ELF-1 (cell line): Measurements from ENCODE around the gene ARHGAP8.

Source experiments
- DNase-seq: peaks from one replicate; pipeline ENCODE4 v3.0.0-alpha.2; 2016; ENCODE audit warnings: low read depth, low spot score

Gene ARHGAP8

GRCh38 chr22:44802071-44802700, 49.8 kb downstream of the ARHGAP8 start:
- DNase-seq, result no peak

- DNase-seq, result no peak
These were observed 50.6 kb downstream of the ARHGAP8 start for GRCh38 chr22:44802956-44803355.

- DNase-seq, result no peak
These were observed 52.0 kb downstream of the ARHGAP8 start for GRCh38 chr22:44804327-44804726.

GRCh38 chr22:44805711-44806110, 53.3 kb downstream of the ARHGAP8 start:
- no peak for DNase-seq

GRCh38 chr22:44807232-44807631, 54.9 kb downstream of the ARHGAP8 start:
- DNase-seq, result no peak

GRCh38 chr22:44807915-44808690, 55.7 kb downstream of the ARHGAP8 start:
- peak; percentile 69 for DNase-seq

GRCh38 chr22:44809456-44809855, 57.1 kb downstream of the ARHGAP8 start:
- no peak for DNase-seq

GRCh38 chr22:44811141-44811540, 58.8 kb downstream of the ARHGAP8 start:
- no peak for DNase-seq

- no peak for DNase-seq
These were observed 61.0 kb downstream of the ARHGAP8 start for GRCh38 chr22:44813416-44813815.

- DNase-seq, result no peak
These were observed 62.1 kb downstream of the ARHGAP8 start for GRCh38 chr22:44814266-44815098.

- no peak for DNase-seq
These were observed 63.0 kb downstream of the ARHGAP8 start for GRCh38 chr22:44815099-44816070.

GRCh38 chr22:44816141-44816540, 63.8 kb downstream of the ARHGAP8 start:
- DNase-seq, result no peak

- no peak for DNase-seq
These were observed 66.4 kb downstream of the ARHGAP8 start for GRCh38 chr22:44818727-44819126.

GRCh38 chr22:44819966-44820631, 67.7 kb downstream of the ARHGAP8 start:
- peak; percentile 36 for DNase-seq

GRCh38 chr22:44821741-44822475, 69.5 kb downstream of the ARHGAP8 start:
- no peak for DNase-seq

GRCh38 chr22:44822534-44822933, 70.2 kb downstream of the ARHGAP8 start:
- no peak for DNase-seq

GRCh38 chr22:44823396-44823795, 71.0 kb downstream of the ARHGAP8 start:
- no peak for DNase-seq

GRCh38 chr22:44823806-44824205, 71.4 kb downstream of the ARHGAP8 start:
- DNase-seq, result no peak

- no peak for DNase-seq
These were observed 71.9 kb downstream of the ARHGAP8 start for GRCh38 chr22:44824271-44824670.
